Iris pigment epithelial cell (primary cell): Measurements from ENCODE around the gene ANKRD13C.
"Not testable (repeated sequence)": the region's sequence is repeated elsewhere in the genome, so short reads cannot be mapped to it uniquely, and the experiment has no call there.

Experiments used
- DNase-seq: peaks from one replicate; pipeline ENCODE4 v3.0.0-alpha.2; 2011; ENCODE audit warnings: low read depth

Gene ANKRD13C, protein sequence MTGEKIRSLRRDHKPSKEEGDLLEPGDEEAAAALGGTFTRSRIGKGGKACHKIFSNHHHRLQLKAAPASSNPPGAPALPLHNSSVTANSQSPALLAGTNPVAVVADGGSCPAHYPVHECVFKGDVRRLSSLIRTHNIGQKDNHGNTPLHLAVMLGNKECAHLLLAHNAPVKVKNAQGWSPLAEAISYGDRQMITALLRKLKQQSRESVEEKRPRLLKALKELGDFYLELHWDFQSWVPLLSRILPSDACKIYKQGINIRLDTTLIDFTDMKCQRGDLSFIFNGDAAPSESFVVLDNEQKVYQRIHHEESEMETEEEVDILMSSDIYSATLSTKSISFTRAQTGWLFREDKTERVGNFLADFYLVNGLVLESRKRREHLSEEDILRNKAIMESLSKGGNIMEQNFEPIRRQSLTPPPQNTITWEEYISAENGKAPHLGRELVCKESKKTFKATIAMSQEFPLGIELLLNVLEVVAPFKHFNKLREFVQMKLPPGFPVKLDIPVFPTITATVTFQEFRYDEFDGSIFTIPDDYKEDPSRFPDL

GRCh38 chr1:70354332-70355110 lies at the start of gene ANKRD13C:
Gene ANKRD13C, minus strand, starts transcription at chr1:70354722. Its CDS starts 314 bp downstream, at chr1:70354408.
- DNase-seq: peak; percentile 97

DNA sequence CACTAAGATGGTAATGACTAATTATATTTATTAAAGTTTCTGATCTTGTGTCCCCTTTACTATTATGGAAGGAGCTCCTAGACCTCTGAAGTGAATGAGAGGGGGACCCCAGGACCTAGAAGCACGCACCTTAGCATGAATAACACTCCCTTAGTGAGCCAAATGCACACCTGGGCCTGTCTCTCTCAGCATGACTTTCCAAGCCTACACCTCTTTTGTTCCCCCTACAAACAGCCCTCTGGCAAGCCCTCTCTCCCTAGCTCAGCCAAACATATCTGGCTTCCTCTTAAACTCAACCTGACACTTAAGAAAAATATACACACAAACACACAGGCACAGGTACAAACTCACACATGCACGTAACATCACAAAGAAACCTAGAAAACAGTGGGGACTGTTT lies 49.2 kb upstream of the ANKRD13C start:
- no peak for DNase-seq

- no peak for DNase-seq
Observed at GRCh38 chr1:70401974-70402373, 47.5 kb upstream of the ANKRD13C start.

- DNase-seq: no peak
Observed at GRCh38 chr1:70400335-70400734, 45.8 kb upstream of the ANKRD13C start.

DNA sequence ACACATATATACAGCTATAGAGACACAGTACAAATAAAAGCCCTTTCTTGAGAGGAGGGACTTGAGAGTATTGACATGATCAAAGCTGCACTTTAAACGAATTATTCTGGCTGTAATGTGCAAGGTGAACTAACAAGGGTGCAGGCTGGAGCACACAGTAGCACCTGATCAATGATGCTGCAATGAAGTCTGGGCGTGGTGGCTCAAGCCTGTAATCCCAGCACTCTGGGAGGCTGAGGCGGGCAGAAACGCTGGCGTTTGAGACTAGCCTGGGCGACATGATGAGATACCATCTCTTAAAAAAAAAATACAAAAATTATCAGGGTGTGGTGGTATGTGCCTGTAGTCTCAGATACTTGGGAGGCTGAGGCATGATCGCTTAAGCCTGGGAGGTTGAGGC lies 42.5 kb upstream of the ANKRD13C start:
- no peak for DNase-seq

- DNase-seq: no peak
Observed at GRCh38 chr1:70396607-70397006, 42.1 kb upstream of the ANKRD13C start.

GRCh38 chr1:70392626-70393025 lies 38.1 kb upstream of the ANKRD13C start:
- DNase-seq: no peak

GRCh38 chr1:70387507-70387906 lies 33.0 kb upstream of the ANKRD13C start:
- no peak for DNase-seq

- DNase-seq: no peak
Observed at GRCh38 chr1:70386121-70386520, 31.6 kb upstream of the ANKRD13C start.

GRCh38 chr1:70385477-70385876 lies 31.0 kb upstream of the ANKRD13C start:
- no peak for DNase-seq

DNA sequence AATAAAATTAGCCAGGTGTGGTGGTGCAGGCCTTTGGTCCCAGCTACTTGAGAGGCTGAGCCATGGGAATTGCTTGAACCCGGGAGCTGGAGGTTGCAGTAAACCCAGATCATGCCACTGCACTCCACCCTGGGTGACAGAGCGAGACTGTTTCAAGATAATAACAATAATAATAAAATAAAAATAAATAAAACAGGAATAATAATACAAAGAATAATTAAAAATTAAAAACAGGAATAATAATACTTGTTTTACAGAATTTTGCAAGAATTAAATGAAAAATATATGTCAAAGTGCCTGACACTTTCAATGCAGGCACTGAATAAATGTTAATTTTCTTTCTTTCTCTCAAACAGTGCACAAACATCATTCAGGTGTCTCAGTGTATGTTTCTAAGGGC lies 30.0 kb upstream of the ANKRD13C start:
- DNase-seq: no peak

DNA sequence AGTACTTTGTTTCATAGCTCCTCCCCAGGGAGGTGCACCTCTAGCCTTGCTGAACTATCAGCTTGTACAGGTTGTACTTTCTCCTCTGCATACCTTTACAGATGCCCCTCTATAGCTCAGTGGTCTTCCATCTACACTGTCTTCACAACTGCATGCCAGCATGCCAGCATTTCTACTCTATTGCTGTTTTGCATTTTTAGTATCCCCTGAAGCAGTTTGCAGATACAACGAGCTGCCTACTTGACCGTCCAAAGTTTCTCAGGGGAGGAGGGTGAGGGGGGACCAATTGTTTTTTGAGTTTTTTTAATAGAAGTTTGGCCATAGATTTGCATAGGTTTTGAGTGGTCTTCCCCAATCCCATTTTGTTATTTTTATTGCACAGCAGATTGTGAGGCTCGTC lies 29.0 kb upstream of the ANKRD13C start:
- no peak for DNase-seq

GRCh38 chr1:70382682-70383081 lies 28.2 kb upstream of the ANKRD13C start:
- DNase-seq: no peak

DNA sequence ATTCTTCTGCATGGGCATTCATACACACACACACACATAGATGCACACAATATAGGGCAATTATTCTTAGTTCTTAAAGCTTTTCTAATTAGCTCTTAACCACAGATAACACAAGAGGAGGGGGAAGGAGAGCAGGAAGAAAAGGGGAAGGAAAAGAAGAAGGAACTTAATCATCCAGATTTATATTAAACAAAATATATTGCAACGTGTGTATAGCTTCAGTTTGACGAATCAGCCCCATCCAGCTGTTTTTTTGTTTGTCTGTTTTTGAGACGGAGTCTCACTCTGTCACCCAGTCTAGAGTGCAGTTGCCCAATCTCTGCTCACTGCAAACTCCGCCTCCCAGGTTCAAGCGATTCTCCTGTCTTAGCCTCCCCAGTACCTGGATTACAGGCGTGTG lies 21.7 kb upstream of the ANKRD13C start:
- DNase-seq: no peak

DNA sequence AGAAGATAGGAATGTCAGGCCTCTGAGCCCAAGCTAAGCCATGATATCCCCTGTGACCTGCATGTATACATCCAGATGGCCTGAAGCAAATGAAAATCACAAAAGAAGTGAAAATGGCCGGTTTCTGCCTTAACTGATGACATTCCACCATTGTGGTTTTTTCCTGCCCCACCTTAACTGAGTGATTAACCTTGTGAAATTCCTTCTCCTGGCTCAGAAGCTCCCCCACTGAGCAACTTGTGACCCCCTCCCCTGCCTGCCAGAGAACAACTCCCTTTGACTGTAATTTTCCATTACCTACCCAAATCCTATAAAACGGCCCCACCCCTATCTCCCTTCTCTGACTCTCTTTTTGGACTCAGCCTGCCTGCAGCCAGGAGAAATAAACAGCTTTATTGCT lies 19.1 kb upstream of the ANKRD13C start:
- DNase-seq: peak; percentile 12

DNA sequence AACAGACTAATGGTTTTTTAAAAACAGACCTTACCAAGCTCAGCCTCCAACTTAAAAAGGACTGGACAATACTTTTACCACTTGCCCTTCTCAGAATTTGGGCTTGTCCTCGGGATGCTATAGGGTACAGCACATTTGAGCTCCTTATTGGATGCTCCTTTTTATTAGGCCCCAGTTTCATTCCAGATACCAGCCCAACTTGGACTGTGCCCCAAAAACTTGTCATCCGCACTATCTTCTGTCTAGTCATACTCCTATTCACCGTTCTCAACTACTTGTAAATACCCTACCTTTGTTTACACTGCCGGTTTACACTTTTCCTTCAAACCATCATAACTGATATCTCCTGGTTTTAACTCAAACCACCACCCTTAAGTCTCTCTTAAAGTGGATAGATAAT lies 17.9 kb upstream of the ANKRD13C start:
- no peak for DNase-seq

DNA sequence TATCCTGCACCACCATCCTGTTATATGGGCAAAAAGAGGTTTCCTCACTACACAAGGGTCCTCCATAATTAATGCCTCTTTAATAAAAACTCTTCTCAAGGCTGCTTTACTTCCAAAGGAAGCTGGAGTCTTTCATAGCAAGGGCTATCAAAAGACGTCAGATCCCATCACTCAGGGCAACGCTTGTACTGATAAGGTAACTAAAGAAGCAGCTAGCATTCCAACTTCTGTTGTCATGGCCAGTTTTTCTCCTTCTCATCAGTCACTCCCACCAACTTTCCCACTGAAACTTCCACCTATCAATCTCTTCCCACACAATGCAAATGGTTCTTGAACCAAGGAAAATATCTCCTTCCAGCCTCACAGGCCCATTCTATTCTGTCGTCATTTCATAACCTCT lies 17.1 kb upstream of the ANKRD13C start:
- DNase-seq: not testable (repeated sequence)

GRCh38 chr1:70367397-70367796 lies 12.9 kb upstream of the ANKRD13C start:
- not testable (repeated sequence) for DNase-seq

GRCh38 chr1:70366997-70367396 lies 12.5 kb upstream of the ANKRD13C start:
- DNase-seq: not testable (repeated sequence)

GRCh38 chr1:70366425-70366952 lies 12.0 kb upstream of the ANKRD13C start:
- not testable (repeated sequence) for DNase-seq

GRCh38 chr1:70364439-70364838 lies 9.9 kb upstream of the ANKRD13C start:
- DNase-seq: no peak

DNA sequence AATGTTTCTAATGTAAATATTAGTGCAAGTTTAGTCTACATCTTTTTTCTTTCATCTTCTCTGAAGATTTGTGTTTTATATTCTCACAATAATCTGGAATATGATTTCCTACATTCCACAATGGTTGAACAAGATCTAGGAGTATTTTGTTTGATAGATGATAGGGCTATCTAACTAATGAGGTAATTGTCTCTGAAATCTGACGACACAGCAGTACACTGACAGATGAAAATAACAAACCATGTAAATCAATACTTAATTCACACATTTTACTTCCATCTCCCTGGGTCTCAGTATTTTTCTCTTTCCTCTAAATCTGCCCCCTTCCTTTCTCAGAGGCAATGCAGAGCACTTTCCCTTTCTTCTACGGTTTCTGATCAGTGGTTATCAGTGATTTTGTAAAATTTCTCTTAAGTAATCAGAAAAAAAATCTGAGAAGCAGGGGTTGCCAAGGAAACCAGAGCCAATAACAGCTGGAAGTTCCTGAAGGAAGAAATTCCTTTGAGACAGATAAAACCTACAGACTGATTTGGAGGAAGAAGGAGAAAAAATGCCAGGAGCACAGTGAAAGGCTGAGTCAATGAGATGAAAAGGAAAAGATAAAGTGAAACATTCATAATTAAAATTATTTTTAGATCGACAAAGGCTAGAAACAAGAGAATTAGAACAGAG lies 7.3 kb upstream of the ANKRD13C start:
- DNase-seq: peak; percentile 37
